HEK293 (cell line): ENCODE results near the gene MAML3.

ENCODE experiments used
- CTCF ChIA-PET: fragments of 350-600 bp; formaldehyde crosslinking; extraction: SDS; loops from one replicate; lab custom pipeline; 2021; ENCODE audit warnings: antibody characterized with exemption; lab: Yijun Ruan, JAX
- POLR2A ChIA-PET: fragments of 300-600 bp; formaldehyde crosslinking; extraction: SDS; loops from one replicate; lab custom pipeline; 2020; ENCODE audit warnings: antibody characterized with exemption, inconsistent platforms; lab: Yijun Ruan, JAX
- H3K27ac ChIP-seq: fragments of 200-500 bp; sonication (Bioruptor generic); 2 replicates; pipeline ENCODE4 v1.5.1; 2014; ENCODE audit warnings: low read depth, low read length, control low read depth, inconsistent platforms; ENCODE audit errors: extremely low read depth
- H3K36me3 ChIP-seq, 2 experiments: fragments of 200-500 bp in 1 of 2; sonication (Bioruptor generic) in 1 of 2; 1 replicate in 1 of 2; 2 replicates in 1 of 2; pipeline ENCODE4 v1.5.1; 2014 to 2017; ENCODE audit warnings: inconsistent platforms in 2 of 2, low read length in 2 of 2; ENCODE audit not compliant: control insufficient read depth in 2 of 2, insufficient read depth in 1 of 2
- H3K4me1 ChIP-seq: fragments of 200-500 bp; sonication (Bioruptor generic); 2 replicates; pipeline ENCODE4 v1.5.1; 2014; ENCODE audit warnings: mild to moderate bottlenecking, low read length, inconsistent platforms; ENCODE audit not compliant: control insufficient read depth, insufficient read depth
- H3K4me3 ChIP-seq: 2 replicates; pipeline ENCODE4 v1.5.1; 2011; ENCODE audit warnings: low read depth, mild to moderate bottlenecking, control low read depth, low read length, moderate library complexity
- H3K9me3 ChIP-seq: fragments of 200-500 bp; sonication (Bioruptor generic); 2 replicates; pipeline ENCODE4 v1.5.1; 2014; ENCODE audit warnings: low read depth, low read length, inconsistent platforms; ENCODE audit not compliant: control insufficient read depth, insufficient read depth
- AEBP2 ChIP-seq: fragments of 450-650 bp; formaldehyde crosslinking; IDR thresholded peaks from 2 replicates; pipeline ENCODE4 v1.5.1; 2016; ENCODE audit warnings: missing biosample characterization, missing genetic modification characterization, borderline replicate concordance
- KLF9 ChIP-seq: fragments of 450-650 bp; formaldehyde crosslinking; IDR thresholded peaks from 2 replicates; pipeline ENCODE4 v1.5.1; 2016; ENCODE audit warnings: missing biosample characterization, missing genetic modification characterization, low read depth
- PRDM2 ChIP-seq: fragments of 450-650 bp; formaldehyde crosslinking; IDR thresholded peaks from 2 replicates; pipeline ENCODE4 v1.5.1; 2016; ENCODE audit warnings: missing biosample characterization, missing genetic modification characterization, borderline replicate concordance
- ZFP37 ChIP-seq: fragments of 450-650 bp; formaldehyde crosslinking; IDR thresholded peaks from 2 replicates; pipeline ENCODE4 v1.5.1; 2016; ENCODE audit warnings: missing biosample characterization, missing genetic modification characterization
- ZIC2 ChIP-seq: fragments of 450-650 bp; formaldehyde crosslinking; IDR thresholded peaks from 2 replicates; pipeline ENCODE4 v1.5.1; 2016; ENCODE audit warnings: missing biosample characterization, missing genetic modification characterization
- ZNF114 ChIP-seq: fragments of 450-650 bp; formaldehyde crosslinking; IDR thresholded peaks from 2 replicates; pipeline ENCODE4 v1.5.0; 2017; ENCODE audit warnings: missing biosample characterization, missing genetic modification characterization
- ZNF133 ChIP-seq: fragments of 450-650 bp; formaldehyde crosslinking; IDR thresholded peaks from 2 replicates; pipeline ENCODE4 v1.5.1; 2016; ENCODE audit warnings: missing biosample characterization, missing genetic modification characterization
- ZNF16 ChIP-seq: fragments of 450-650 bp; formaldehyde crosslinking; IDR thresholded peaks from 2 replicates; pipeline ENCODE4 v1.5.1; 2016; ENCODE audit warnings: low read depth, missing biosample characterization, missing genetic modification characterization
- ZNF2 ChIP-seq: fragments of 450-650 bp; formaldehyde crosslinking; IDR thresholded peaks from 2 replicates; pipeline ENCODE4 v1.5.1; 2016; ENCODE audit warnings: missing biosample characterization, missing genetic modification characterization
- ZNF23 ChIP-seq: fragments of 450-650 bp; formaldehyde crosslinking; IDR thresholded peaks from 2 replicates; pipeline ENCODE4 v1.5.1; 2016; ENCODE audit warnings: missing biosample characterization, missing genetic modification characterization, borderline replicate concordance
- ZNF341 ChIP-seq: fragments of 450-650 bp; formaldehyde crosslinking; IDR thresholded peaks from 2 replicates; pipeline ENCODE4; 2016; ENCODE audit warnings: low read depth, missing biosample characterization, missing genetic modification characterization
- ZNF658 ChIP-seq: fragments of 450-650 bp; formaldehyde crosslinking; IDR thresholded peaks from 2 replicates; pipeline ENCODE4; 2016; ENCODE audit warnings: missing biosample characterization, missing genetic modification characterization
- ZNF660 ChIP-seq: fragments of 450-650 bp; IDR thresholded peaks from 2 replicates; pipeline ENCODE4 v1.5.1; 2018; ENCODE audit warnings: missing biosample characterization, mild to moderate bottlenecking, missing genetic modification characterization
- ZNF670 ChIP-seq: fragments of 450-650 bp; formaldehyde crosslinking; IDR thresholded peaks from 2 replicates; pipeline ENCODE4 v1.5.1; 2016; ENCODE audit warnings: missing biosample characterization, missing genetic modification characterization, low read depth
- ZNF701 ChIP-seq: fragments of 450-650 bp; formaldehyde crosslinking; IDR thresholded peaks from 2 replicates; pipeline ENCODE4 v1.5.1; 2016; ENCODE audit warnings: missing biosample characterization, missing genetic modification characterization
- ZSCAN16 ChIP-seq: fragments of 450-650 bp; formaldehyde crosslinking; IDR thresholded peaks from 2 replicates; pipeline ENCODE4 v1.5.1; 2016; ENCODE audit warnings: missing biosample characterization, missing genetic modification characterization
- TF ChIP-seq, protein P1 (sequence below): fragments of 450-650 bp; IDR thresholded peaks from 2 replicates; pipeline ENCODE4 v1.5.1; 2018; ENCODE audit warnings: missing biosample characterization, mild to moderate bottlenecking, missing genetic modification characterization
- TF ChIP-seq, protein P2 (sequence below): fragments of 450-650 bp; formaldehyde crosslinking; IDR thresholded peaks from 2 replicates; pipeline ENCODE4 v1.5.1; 2017; ENCODE audit warnings: missing biosample characterization, missing genetic modification characterization

MAML3 gene

GRCh38 chr4:140056015-140056414 lies 98.0 kb downstream of the MAML3 start:
- POLR2A ChIA-PET = no interaction called here
- CTCF ChIA-PET = no interaction called here
- TF ChIP-seq ZNF660 (tag by site-specific recombination) (no peak), ZNF114 (tag by site-specific recombination) (no peak), ZIC2 (no peak), ZNF670 (no peak), KLF9 (no peak), ZSCAN16 (tag by site-specific recombination) (no peak), AEBP2 (tag by site-specific recombination) (no peak), ZFP37 (tag by site-specific recombination) (no peak), ZNF16 (tag by site-specific recombination) (no peak), ZNF658 (no peak), ZNF701 (tag by site-specific recombination) (no peak), ZNF133 (no peak), ZNF23 (no peak)
- TF ChIP-seq, protein P1, sequence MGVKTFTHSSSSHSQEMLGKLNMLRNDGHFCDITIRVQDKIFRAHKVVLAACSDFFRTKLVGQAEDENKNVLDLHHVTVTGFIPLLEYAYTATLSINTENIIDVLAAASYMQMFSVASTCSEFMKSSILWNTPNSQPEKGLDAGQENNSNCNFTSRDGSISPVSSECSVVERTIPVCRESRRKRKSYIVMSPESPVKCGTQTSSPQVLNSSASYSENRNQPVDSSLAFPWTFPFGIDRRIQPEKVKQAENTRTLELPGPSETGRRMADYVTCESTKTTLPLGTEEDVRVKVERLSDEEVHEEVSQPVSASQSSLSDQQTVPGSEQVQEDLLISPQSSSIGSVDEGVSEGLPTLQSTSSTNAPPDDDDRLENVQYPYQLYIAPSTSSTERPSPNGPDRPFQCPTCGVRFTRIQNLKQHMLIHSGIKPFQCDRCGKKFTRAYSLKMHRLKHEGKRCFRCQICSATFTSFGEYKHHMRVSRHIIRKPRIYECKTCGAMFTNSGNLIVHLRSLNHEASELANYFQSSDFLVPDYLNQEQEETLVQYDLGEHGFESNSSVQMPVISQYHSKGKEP (tag by site-specific recombination) = no peak
- TF ChIP-seq, protein P2, sequence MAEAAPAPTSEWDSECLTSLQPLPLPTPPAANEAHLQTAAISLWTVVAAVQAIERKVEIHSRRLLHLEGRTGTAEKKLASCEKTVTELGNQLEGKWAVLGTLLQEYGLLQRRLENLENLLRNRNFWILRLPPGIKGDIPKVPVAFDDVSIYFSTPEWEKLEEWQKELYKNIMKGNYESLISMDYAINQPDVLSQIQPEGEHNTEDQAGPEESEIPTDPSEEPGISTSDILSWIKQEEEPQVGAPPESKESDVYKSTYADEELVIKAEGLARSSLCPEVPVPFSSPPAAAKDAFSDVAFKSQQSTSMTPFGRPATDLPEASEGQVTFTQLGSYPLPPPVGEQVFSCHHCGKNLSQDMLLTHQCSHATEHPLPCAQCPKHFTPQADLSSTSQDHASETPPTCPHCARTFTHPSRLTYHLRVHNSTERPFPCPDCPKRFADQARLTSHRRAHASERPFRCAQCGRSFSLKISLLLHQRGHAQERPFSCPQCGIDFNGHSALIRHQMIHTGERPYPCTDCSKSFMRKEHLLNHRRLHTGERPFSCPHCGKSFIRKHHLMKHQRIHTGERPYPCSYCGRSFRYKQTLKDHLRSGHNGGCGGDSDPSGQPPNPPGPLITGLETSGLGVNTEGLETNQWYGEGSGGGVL = no peak
- H3K4me1 ChIP-seq = no peaks in the 10 kb centered on the region
- H3K9me3 ChIP-seq = no peaks in the 10 kb centered on the region
- no peak overlapping the region for H3K27ac ChIP-seq
- H3K4me3 ChIP-seq = no peak overlapping the region
- no peaks in the 10 kb centered on the region for H3K36me3 ChIP-seq

DNA sequence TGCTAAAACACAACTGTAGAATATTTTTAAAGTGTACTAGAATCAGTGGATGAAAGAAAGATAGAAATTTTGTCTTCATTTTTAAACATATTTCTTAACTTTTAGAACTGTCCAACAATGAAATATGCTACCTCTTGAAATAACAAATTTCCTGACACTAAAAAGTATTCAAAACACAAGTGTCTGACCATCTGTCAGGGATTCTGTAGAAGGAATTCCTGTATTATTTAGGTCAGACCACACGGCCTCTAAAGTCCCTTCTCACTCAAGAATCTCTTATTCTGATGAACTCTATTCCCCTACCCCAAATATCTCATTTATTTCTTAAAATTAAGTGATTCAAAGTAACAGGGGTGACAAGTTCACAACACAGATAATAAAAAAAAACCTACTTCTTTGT lies 99.1 kb downstream of the MAML3 start:
- no peak overlapping the region for H3K27ac ChIP-seq
- no peaks in the 10 kb centered on the region for H3K36me3 ChIP-seq
- ChIA-PET CTCF (interaction anchor here (0.6 kb wide), 1 partner anchor 399 kb away, joined by 4 read pairs; no protein-coding TSS in a partner anchor), POLR2A (no interaction called here)
- H3K4me3 ChIP-seq = no peak overlapping the region
- H3K9me3 ChIP-seq = no peaks in the 10 kb centered on the region
- no peaks in the 10 kb centered on the region for H3K4me1 ChIP-seq
- TF ChIP-seq AEBP2 (tag by site-specific recombination) = no peak
- TF ChIP-seq, all 188 proteins: peak for 0

DNA sequence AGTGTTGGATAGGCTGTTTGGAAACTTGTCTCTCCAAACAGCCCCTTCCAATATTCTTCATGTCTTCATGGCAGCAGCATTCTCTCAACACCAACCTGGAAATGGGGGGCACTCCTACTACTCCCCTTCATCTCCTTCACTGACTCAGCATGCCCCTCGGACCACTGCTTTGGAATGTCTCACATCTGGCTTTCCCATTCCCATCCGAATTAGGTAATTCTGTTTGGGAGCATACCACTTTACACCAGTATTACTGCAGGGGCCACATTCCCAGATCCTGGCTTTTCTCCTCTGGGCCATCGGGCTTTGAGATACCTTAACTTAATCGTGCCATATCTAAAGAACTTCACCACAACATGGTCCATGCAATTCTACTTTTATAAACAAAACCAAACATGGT lies 100.8 kb downstream of the MAML3 start:
- POLR2A ChIA-PET = no interaction called here
- no peak for TF ChIP-seq ZNF341 (tag by site-specific recombination)
- TF ChIP-seq ZIC2 = no peak
- no peak for TF ChIP-seq ZNF660 (tag by site-specific recombination)
- TF ChIP-seq ZNF2 = no peak
- no peak for TF ChIP-seq PRDM2

More for the DNA sequence above, 100.8 kb downstream of the MAML3 start:
- H3K4me1 ChIP-seq = no peaks in the 10 kb centered on the region
- CTCF ChIA-PET = interaction anchor here (0.6 to 0.7 kb wide), 3 partner anchors 38 to 96 kb away, joined by 3 read pairs; no protein-coding TSS in a partner anchor
- H3K9me3 ChIP-seq = no peaks in the 10 kb centered on the region
- no peak overlapping the region for H3K27ac ChIP-seq
- H3K36me3 ChIP-seq = no peaks in the 10 kb centered on the region
- no peak overlapping the region for H3K4me3 ChIP-seq
